NCI-H82 (cell line): Measurements from ENCODE around the gene AK9.

Experiments
- DNase-seq: peaks from one replicate; lab custom pipeline; 2025; lab: John Stamatoyannopoulos, UW

AK9 gene

DNA sequence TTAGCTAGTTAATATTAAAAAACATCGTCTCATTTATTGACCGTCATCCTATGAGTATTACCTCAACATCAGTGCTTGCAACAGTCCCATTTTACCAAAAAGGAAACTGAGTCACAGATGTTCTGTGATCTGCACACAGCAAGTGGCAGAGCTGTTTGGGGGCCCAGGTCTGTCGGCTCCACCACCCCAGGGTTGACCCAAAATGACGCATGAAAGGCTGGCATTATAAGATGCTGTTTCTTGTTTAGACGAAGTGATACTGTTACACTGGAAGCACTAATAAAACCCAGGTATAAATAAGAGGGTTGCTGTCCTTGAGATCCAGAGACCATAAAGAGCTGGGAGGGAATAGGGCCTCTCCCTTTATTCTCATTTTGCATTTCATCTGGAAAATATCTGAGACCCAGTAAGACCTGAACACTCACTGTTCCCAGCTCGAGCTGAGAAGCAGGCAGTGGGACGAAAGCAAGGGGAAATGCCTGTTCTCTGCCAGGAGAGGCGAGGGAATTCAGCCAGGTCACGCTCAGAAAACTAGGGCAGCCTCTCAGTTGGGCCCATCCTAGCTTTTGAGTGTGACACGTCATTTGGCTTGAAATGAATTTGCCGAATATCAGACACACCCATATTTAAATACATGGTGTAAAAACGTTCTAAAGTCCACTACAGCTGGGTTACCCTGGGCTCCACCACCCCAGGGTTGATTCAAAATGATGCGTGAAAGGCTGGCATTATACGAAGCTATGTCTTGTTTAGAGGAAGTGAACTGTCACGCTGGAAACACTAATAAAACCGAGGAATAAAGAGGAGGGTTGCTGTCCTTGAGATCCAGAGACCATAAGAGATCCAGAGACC lies 234.1 kb downstream of the AK9 start:
- DNase-seq: no peak

DNA sequence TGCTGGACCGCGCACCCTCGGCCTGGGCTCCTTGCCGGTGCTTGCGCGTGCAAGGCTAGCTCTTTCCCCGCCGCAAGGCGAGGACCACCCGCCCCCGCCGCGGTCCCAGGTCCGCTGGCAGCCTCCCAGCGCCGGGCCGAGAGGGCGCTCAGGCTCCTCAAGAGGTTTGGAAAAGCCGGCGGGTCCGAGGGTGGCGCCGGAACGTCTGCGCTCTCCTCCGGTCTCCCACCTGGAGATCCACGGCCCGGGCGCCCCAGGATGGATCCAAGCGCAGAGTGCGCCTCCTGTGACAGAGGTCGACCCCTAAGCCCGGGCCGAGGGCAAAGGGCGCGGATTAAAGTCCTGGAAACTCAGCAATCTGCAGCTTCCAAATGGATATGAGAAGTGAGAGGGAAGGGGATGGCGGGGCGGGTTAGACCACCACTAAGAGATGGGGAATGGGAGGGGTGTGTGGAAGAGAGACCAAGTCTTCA lies 234.9 kb downstream of the AK9 start:
- DNase-seq: peak; percentile 70

DNA sequence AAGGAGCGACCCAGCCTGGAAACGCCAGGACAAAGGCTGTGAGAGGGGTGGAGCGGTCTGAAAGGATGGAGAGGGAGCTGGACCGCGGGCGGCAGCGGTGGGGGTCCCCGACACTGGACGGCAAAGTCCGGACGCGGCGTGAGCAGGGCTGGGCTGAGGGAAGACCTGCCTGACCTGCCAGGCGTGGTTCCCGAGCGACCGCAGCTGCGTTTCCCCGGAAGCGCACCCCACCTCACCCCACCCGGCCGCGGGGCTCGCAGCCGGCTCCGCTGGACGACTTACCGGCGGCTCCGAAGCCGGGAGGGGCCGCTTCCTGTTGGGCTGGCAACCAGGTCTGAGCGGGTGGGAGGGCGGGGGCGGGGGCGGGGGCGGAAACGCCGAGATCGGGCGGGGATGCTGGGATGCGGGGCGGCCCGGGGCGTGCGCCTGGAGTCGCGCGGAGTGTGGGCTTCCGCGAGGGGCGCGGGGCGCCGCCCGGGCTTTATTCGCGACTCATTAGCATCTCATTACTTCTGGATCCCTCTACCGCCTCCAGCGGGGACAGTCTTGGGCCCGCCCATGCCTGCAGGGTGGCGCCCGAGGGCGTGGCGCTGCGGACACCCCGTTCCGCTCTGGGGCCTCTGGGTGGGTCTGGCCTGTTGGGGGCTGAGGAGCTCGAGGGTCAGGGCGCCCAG lies 235.4 kb downstream of the AK9 start, which contains the start of gene MICAL1:
Gene MICAL1, minus strand, starts transcription at position 336 of the 674 bp plus-strand sequence. CDS start 1,576 bp downstream, outside the sequence.
- DNase-seq: peak; percentile 84

DNA sequence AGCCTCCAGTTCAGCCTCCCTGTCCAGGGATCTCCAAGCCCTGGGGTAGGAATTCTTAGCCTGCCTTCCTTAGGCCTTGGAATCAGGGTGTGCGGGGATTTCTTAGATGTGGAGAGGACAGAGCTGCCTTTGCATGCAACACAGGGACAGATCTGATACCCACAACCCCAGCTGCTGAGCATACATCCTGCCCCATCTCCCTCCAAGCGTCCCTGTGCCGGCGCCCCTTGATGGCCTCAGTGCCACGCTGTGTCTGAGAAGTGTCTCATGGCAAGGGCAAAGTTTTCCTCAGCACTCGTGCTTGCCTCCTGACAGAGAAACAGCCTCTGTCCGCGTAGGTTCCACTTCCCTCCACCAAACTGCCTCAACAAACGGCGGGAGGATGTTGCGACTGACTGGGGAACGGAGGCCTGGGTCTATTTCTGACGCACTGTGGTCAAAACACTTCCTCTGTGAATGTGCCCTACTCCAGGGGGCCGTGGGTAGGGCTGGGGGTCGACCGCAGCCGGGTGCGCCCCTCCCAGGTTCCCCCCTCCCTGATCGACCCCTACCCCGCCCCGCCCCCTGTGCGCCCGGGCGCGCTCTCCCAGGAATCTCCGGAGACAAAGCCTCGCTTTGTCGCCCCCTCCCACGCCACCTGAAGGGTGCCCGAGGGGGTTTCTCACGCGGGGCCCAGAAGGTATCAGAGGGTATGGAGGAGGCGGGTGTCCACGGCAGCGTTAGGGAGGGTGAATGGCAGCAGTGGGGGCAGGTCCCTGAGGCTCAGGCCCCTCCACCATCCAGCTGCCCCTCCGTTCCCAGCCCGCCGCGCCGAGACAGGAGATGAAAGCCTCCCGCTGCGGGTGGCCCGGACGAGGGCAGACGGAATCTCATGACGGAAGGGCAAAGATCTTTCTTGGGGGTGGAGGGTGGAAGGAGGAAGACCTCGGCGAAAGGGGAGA lies 236.2 kb downstream of the AK9 start:
- DNase-seq: peak; percentile 57

DNA sequence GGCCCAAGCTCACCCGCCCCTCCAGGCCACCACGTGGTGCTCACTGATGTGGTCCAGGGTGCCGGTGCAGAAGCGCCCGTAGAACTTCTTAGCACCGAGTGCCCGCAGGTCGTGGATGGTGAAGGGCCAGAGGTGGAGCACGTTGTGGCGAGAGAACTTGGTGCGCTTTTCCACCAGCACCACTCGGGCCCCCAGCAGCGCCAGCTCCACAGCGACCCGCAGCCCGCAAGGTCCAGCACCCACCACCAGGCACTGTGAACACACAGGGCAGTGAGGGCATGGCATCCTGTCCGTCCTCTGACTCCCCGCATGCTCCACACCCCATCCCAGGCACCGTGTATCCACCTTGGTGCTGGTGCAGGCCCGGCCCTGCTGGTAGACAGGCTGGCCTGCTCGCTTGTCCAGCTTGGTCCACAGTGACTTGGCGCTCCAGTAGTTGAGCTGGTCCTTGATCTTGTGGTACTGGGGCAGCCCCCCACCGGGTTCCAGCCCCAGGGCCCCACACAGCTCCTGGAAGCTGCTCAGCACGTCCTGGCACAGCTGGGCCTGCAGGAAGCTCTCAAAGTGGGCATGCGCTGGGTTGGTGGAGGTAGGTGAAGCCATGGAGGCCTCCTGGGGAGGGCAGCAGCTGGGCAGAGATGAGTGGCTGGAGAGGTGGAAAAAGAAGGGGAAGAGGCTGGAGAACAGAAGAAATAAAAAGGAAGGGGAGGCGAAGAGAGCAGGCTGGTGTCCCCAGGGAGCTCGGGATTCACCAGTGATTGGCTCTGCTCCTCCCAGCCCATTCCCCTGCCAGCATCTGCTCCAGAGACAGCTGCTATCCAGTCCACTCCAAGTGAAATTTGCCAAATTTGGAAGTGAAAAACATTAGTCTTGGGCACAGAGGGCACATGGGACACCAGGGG lies 237.2 kb downstream of the AK9 start:
- peak; percentile 77 for DNase-seq

DNA sequence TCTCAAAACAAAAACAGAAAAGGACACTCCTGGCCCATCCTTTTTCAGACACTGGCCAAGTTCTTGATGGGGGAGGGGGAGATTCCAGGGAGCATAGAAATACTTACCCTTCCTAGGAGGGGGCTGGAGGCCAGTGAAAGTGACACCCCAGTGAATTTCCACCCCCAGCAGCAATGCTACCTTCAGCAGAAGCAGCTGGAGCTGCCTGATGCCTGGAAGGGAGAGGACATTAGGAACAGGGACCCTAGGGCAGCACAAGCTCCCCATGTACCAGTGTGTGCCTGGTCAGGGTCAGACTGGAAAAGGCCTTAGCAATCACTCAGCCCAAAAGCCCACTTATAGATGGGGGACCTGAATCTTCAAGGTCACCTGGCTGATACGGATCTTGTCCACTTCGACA lies 237.8 kb downstream of the AK9 start:
- DNase-seq: no peak

DNA sequence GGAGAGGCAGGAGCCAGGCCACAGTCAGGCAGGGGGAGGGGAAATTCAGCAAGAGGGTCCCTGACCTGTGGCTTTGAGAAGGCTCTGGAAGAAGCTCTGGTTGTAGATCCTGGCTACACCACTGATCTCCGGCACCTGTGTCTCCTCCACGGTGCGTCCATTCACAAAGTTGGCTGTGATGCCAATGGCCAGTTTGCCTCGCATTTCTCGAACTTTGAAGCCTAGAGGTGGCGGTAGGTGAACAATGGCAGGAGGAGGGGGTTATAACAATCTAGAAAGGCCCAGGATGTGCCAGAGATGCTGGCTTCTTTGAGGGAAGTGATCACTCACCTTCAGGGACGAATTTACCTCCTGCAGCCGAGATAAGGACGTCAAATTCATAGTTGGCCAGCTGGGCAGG lies 238.8 kb downstream of the AK9 start:
- DNase-seq: no peak

DNA sequence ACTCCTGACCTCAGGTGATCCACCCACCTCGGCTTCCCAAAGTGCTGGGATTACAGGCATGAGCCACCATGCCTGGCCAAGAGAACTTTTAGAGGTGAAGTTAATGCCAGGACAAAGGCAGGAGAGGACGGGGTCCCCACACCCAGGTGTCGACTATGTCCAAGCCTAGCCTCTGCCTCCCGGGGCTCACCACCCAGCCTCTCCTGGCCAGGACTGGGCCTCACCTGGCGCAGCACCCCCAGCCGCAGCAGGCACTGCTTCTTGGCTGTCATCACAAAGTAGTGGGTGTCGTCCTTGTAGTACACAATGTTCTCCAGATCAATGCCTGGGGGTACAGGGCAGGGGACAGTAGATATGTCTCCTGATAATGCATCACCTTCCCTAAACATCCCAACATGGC lies 239.6 kb downstream of the AK9 start:
- no peak for DNase-seq

DNA sequence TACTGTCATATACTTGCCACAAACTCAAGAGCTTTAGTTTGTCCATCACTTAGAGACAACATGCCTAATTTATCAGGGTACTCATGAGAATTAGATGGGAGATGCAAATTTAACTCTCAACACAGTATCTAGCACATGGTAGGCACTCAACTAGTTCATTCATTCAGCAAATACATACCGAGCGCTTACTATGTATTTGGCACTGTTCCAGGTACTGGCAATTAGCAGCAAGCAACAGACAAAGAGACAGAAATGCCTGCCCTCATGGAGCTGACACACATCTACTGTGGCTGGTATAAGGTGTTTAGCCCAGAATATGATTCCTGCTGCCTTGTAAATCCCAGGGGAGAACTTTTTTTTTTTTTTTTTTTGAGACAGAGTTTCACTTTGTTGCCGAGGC lies 240.2 kb downstream of the AK9 start:
- no peak for DNase-seq

DNA sequence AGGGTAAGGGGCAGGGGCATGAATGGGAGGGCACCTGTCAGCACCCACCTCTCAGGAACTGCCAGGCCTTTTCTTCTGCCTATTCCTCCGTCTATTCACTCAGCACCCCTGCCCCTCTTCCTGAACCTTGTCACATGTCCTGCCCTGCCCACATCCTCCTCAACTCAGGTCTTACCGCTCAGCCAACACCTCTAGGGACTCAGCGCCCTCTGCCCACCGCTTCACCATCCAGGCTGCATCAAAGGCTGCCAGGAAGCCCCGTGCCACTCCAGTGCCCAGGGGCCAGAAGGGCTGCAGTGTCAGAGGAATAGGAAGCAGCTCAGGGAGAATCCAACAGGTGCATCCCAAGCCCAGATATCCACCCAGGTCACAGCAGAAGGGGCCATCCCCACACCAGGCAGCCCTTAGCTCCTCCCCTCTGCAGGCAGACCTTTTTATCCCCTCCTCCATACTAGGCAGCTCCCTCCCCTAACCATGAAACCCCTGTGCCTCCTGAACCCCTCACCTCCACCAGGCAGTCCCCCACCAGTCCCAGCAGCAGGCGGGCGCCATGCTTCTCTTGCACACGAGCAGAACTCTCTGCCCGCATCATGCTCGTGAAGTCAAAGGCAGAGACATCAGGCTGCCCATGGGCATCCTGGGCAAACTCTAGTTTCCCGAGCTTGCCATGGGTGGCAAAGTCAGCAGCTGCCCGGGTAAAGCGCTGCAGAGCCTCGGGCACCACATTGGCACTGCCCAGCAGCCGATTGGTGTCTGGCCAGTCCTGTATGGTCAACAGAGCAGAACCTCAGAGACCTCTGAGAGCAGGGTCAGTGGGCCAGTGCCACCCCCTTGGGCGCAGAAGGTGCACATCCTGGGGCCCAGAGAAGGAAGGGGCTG lies 241.0 kb downstream of the AK9 start:
- no peak for DNase-seq

DNA sequence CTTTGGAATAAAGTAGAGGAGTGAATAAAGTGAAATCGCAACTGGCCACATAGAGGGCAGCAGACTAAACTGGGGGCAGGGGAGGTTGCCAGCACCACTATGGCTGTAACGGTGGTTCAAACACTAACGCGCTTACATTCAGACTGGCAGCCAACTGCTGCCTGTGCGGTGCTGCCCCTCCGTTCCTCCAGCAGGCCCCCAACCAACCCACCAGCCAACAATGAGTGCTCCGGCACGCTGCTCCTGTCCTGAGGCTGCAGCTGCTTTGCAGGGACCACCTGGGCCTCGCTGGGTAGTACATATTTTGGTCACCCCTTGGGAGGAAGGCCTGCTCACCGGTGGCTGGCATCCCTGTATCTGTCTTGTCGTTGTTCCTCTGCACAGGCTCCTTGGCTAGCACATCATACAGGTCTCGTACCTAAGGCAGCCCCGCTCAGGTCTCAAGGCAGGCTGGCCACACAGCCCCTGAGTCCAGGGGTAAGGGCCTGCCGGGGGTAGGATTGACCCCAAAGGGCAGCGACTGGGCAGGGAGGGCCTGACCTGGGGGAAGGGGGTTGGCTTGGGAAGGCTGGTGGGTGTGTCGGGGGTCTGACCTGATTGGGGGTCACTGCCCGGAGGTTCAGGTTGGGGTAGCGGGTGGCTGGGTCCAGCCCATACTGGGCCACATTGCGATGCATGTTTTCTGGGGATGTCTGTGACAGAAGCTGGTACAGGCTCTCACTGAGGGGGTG lies 241.8 kb downstream of the AK9 start:
- no peak for DNase-seq

DNA sequence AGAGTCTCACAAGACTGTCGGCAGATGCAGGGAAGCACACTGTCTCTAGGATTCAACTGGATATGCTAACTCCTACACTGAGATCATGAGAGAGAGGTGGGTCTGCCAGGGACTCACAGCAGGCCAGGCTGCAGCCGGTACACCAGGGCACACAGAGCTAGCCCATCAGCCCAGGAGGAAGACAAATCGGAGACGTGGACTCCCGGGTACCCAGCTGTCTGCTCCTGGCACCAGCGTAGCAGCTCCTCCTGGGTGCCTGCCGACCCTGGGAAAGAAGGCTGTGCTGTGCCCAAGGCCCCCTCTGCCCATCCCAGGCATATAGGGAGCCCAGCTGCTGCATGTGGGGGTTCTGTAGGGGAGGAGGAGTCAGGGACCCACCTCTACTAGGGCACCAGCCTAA lies 242.4 kb downstream of the AK9 start:
- DNase-seq: no peak

DNA sequence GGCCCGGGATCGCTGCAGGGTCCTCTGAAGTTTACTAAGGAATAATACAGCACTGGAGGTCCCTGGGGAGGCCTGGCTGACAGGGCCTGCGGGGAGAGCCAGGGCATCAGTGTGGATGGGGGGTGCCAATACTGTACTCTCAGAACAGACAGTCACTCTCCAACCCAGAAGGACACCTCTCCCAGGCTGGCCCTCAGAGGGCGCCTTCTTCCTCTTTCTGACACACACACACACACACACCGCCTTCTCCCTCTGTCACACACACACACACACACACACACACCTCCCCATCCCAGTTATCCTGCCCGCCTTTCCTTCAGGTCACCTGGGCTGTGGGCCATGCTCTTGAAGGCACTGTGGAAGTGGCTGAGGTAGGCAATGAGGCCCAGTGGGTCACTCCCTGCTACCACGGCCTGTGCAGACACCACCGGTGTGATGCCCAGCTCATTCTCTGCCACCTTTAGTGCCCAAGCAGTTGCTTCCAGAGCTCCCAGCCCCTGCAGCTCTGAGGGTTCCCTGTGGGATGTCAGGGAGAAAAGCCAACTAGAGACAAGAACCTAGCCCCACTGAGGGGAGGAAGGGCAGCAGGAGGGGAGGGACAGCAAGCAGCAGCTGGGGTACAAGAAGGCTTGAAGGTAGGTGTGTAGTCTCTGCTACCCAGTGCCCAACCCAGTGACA lies 243.0 kb downstream of the AK9 start:
- DNase-seq: peak; percentile 46

DNA sequence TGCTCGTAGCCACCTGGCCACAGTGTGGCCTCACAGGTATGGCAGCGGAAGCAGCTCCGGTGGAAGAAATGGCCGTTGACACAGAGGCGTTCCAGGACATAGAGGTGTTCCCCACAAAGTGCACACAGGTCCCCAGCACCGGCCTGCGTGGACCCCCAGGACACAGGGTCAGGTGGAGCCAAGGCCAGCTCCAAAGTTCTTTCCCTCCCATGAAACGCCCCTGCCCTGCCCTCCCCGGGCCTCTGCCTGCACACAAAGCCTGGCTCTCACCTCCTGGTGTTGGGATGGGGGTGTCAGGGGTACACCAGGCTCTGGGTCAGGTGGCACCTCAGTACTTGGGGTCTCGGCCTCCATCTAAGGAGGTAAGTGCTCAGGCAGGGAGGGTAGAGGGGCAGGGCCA lies 243.9 kb downstream of the AK9 start:
- no peak for DNase-seq

DNA sequence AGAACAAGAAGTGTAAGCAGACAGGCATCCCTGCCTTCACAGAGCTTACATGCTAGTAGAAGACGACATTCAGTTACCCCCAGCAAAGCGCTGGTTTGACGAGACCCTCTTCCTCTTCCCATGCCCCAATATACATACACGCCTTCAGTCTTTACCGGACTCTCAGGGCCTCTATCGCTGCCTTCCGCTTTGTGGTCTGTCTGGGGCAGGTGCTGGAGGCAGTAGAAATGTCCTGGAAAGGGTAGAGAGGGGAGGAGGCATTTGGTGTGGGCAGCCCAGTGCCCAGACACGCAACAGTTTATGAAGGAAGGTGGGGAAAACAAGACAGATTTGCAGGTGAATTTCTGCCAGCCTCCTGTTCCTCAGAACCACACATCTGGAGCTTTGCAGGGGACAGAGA lies 244.5 kb downstream of the AK9 start:
- no peak for DNase-seq

DNA sequence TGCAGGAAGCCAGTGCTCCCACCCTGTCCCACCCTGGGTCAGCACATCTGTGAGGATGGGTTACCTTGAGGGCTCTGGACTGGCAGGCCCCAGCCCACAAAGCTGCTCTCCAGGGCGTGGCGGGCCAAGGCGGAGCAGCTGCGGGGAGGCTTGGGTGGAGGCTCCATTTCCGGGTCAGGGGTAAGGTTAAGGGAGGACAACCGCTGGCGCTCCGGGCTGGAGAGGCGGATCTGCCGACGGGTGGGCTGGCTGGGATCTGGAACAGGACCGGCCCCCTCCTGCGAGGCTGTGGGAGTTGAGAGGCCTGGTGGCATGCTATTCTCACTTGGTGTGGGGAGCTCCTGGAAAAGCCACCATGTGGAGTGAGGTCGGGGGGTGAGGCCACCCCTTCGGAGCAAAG lies 244.9 kb downstream of the AK9 start:
- no peak for DNase-seq

DNA sequence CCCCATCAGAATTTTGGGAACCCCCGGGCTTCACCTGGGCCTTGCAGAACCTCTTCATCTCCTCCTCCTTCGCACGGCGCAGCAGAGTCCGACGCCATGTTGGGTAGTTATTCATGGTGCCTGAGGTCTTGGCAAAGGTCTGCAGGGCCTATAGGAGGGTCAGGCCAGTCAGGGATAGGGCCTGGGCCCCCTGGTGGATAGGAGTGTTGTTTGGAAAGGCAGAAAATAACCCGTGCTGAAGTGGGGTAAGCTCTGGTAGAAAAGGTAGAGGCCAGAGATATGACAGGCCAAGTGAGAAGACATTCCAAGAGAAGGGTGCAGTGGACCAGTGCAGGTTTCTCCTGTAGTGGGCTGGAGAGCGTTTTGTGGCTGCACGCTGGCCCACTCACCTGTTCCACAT lies 245.6 kb downstream of the AK9 start:
- no peak for DNase-seq

DNA sequence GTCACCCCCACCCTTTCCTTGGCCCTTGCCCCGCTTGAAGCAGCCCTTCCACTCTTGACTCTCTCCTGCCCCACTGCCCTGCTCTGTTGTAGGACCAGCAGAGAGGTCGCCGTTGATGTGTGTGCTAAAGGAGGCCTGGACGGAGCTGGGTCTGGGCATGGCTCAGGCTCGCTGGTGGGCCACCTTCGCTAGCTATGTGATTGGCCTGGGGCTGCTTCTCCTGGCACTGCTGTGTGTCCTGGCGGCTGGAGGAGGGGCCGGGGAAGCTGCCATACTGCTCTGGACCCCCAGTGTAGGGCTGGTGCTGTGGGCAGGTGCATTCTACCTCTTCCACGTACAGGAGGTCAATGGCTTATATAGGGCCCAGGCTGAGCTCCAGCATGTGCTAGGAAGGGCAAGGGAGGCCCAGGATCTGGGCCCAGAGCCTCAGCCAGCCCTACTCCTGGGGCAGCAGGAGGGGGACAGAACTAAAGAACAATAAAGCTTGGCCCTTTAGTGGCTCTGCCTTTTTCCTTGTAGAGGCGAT lies 247.5 kb downstream of the AK9 start:
- no peak for DNase-seq
